Endothelial cell of umbilical vein (primary cell): ENCODE results near the gene SMARCD2. TPM values are rescaled to one million over a fixed set of nuclear protein-coding genes. Genes with fewer than 3 reads are reported as not detected.

Source experiments
- BruUV-seq: library from RNA; stranded (reverse); fragments of 400-500 nt; replicated peaks from 2 replicates; lab custom pipeline; 2021; lab: Mats Ljungman, UMichigan
- CTCF ChIA-PET: fragments of 300-600, 350-600 bp; sonication (Branson Sonifier 250); formaldehyde crosslinking; loops from one replicate; lab custom pipeline; 2021; ENCODE audit warnings: antibody characterized with exemption, inconsistent platforms; lab: Charles Lee
- POLR2A ChIA-PET: fragments of 300-600, 350-600 bp; sonication (Branson Sonifier 250); formaldehyde crosslinking; loops from one replicate; lab custom pipeline; 2021; ENCODE audit warnings: antibody characterized with exemption, inconsistent platforms; lab: Charles Lee
- DNase-seq: peaks from one replicate; pipeline ENCODE4 v3.0.0-alpha.2; 2011; ENCODE audit warnings: low read depth, low spot score
- FAIRE-seq: peaks from 2 replicates; lab custom pipeline; 2011; peaks lifted over from hg19 to GRCh38; lab: Jason Lieb, UNC
- H2AFZ ChIP-seq: 2 replicates; pipeline ENCODE4 v1.6.0; 2012; ENCODE audit warnings: low read depth, low read length, control low read depth, inconsistent platforms
- H3K27ac ChIP-seq: 2 replicates; pipeline ENCODE4 v1.5.1; 2011; ENCODE audit warnings: low read depth, mild to moderate bottlenecking, control low read depth, low read length, moderate library complexity; ENCODE audit not compliant: insufficient read depth
- H3K27me3 ChIP-seq, 2 experiments: 2 replicates each; pipeline versions ENCODE4 v1.6.0 to v1.6.1; 2011; ENCODE audit warnings: low read length in 2 of 2, mixed read lengths in 1 of 2; ENCODE audit not compliant: control insufficient read depth in 2 of 2, insufficient read depth in 2 of 2
- H3K36me3 ChIP-seq, 2 experiments: 2 replicates in 1 of 2; 3 replicates in 1 of 2; pipeline ENCODE4 v1.5.1; 2011; ENCODE audit warnings: low read length in 2 of 2, mild to moderate bottlenecking in 1 of 2, moderate library complexity in 1 of 2; ENCODE audit not compliant: control insufficient read depth in 2 of 2, insufficient read depth in 2 of 2; ENCODE audit errors: extremely low read depth in 1 of 2
- H3K4me1 ChIP-seq: 3 replicates; pipeline ENCODE4 v1.5.1; 2011; ENCODE audit warnings: mild to moderate bottlenecking, low read length; ENCODE audit not compliant: control insufficient read depth, insufficient read depth; ENCODE audit errors: extremely low read depth
- H3K4me2 ChIP-seq: 2 replicates; pipeline ENCODE4 v1.6.1; 2011; ENCODE audit warnings: low read length, control low read depth, mixed read lengths; ENCODE audit not compliant: insufficient read depth
- H3K4me3 ChIP-seq, 3 experiments: fragments of 200-600 bp in 1 of 3; sonication (generic), shearing (Covaris generic) in 1 of 3; replicated peaks in 1 of 3; 2 replicates each; pipeline ENCODE4 v1.5.1; 2011 to 2016; ENCODE audit warnings: control low read depth in 3 of 3, low read length in 3 of 3, mild to moderate bottlenecking in 2 of 3, inconsistent platforms in 1 of 3, low read depth in 1 of 3, moderate library complexity in 1 of 3; ENCODE audit not compliant: insufficient read depth in 1 of 3
- H3K79me2 ChIP-seq: 2 replicates; pipeline ENCODE4 v1.6.0; 2012; ENCODE audit warnings: low read length, inconsistent platforms; ENCODE audit not compliant: control insufficient read depth, insufficient read depth
- H3K9ac ChIP-seq: replicated peaks from 2 replicates; pipeline ENCODE3; 2011; ENCODE audit warnings: low read length, control low read depth; ENCODE audit not compliant: insufficient read depth; ENCODE audit errors: extremely low read depth
- H3K9me1 ChIP-seq: replicated peaks from 3 replicates; pipeline ENCODE4 v1.6.0; 2011; ENCODE audit warnings: mild to moderate bottlenecking, low read length; ENCODE audit not compliant: control insufficient read depth, insufficient read depth; ENCODE audit errors: extremely low read depth
- H3K9me3 ChIP-seq: replicated peaks from 2 replicates; pipeline ENCODE4 v1.5.1; 2012; ENCODE audit warnings: low read length, inconsistent platforms; ENCODE audit not compliant: control insufficient read depth, insufficient read depth
- H4K20me1 ChIP-seq: replicated peaks from 2 replicates; pipeline ENCODE3; 2011; ENCODE audit warnings: mild to moderate bottlenecking, low read length; ENCODE audit not compliant: control insufficient read depth, insufficient read depth; ENCODE audit errors: extremely low read depth
- EZH2 ChIP-seq: IDR thresholded peaks from 2 replicates; pipeline ENCODE4 v1.6.1; 2012; ENCODE audit warnings: borderline replicate concordance, low read depth, mild to moderate bottlenecking, moderate library complexity, low read length, inconsistent platforms; ENCODE audit not compliant: severe bottlenecking
- FOS ChIP-seq: IDR thresholded peaks from 2 replicates; pipeline ENCODE4 v1.6.1; 2011; ENCODE audit warnings: mild to moderate bottlenecking, low read length, moderate library complexity, borderline replicate concordance; ENCODE audit not compliant: insufficient read depth
- GATA2 ChIP-seq: IDR thresholded peaks from 2 replicates; pipeline ENCODE4 v1.7.0; 2011; ENCODE audit warnings: low read depth, mild to moderate bottlenecking, moderate library complexity, mixed read lengths, low read length; ENCODE audit not compliant: insufficient read length, insufficient read depth
- JUN ChIP-seq: IDR thresholded peaks from 2 replicates; pipeline ENCODE4 v1.6.1; 2011; ENCODE audit warnings: borderline replicate concordance, low read depth; ENCODE audit not compliant: insufficient read length, insufficient read depth
- MYC ChIP-seq: IDR thresholded peaks from one replicate; pipeline ENCODE4 v1.6.1; 2011; ENCODE audit warnings: mild to moderate bottlenecking, low read depth, low read length
- POLR2A ChIP-seq: IDR thresholded peaks from 2 replicates; pipeline ENCODE4 v1.6.1; 2012; ENCODE audit warnings: low read depth, mild to moderate bottlenecking, control low read depth, low read length
- POLR2AphosphoS5 ChIP-seq: IDR thresholded peaks from 2 replicates; pipeline ENCODE4 v1.6.1; 2012; ENCODE audit warnings: low read depth, mild to moderate bottlenecking, control low read depth, low read length, moderate library complexity; ENCODE audit not compliant: insufficient read depth
- dilution Hi-C: fragments of 300-500 bp; cut with MboI; formaldehyde crosslinking; loops from one replicate; pipeline ENCODE4 v1.15.0; 2019; ENCODE audit warnings: low sequenced_read_pairs; ENCODE audit not compliant: extremely low pct_ligation_motif_present
- intact Hi-C: fragments of 100-400 bp; cut with micrococcal nuclease; formaldehyde crosslinking; loops from one replicate; pipeline ENCODE4 v1.10.0; 2022
- polyA plus RNA-seq, 4 experiments: library from polyadenylated mRNA; depleted of rRNA in 3 of 4; stranded (reverse) in 3 of 4; unstranded in 1 of 4; fragments of >200 nt; gene quantifications; 2 replicates each; pipeline versions ENCODE4 v1.2.1 to v1.2.3, GENCODE V29; 2011 to 2012; ENCODE audit warnings: missing spikeins in 1 of 4
- total RNA-seq: library from RNA; stranded (reverse); gene quantifications from 2 replicates; pipeline ENCODE4 v1.2.3, GENCODE V29; 2021
- TF ChIP-seq, protein P1 (sequence below), 2 donors: IDR thresholded peaks; 1 replicate in 1 of 2; 2 replicates in 1 of 2; pipeline ENCODE4 v1.5.1; 2011; ENCODE audit warnings: low read length in 2 of 2, mild to moderate bottlenecking in 2 of 2, moderate library complexity in 2 of 2, control low read depth in 1 of 2, inconsistent platforms in 1 of 2, low read depth in 1 of 2; ENCODE audit not compliant: insufficient read depth in 1 of 2; ENCODE audit errors: extremely low read depth in 1 of 2
- TF ChIP-seq, protein P2 (sequence below): IDR thresholded peaks from 2 replicates; pipeline ENCODE4 v1.6.1; 2011; ENCODE audit not compliant: insufficient read depth, insufficient read length

The SMARCD2 gene
- total and polyA plus RNA-seq, 2 donors (not counting 3 experiments of a cell fraction or from before 2014, with no cell fraction given) = 51.2 to 55.7 TPM

DNA sequence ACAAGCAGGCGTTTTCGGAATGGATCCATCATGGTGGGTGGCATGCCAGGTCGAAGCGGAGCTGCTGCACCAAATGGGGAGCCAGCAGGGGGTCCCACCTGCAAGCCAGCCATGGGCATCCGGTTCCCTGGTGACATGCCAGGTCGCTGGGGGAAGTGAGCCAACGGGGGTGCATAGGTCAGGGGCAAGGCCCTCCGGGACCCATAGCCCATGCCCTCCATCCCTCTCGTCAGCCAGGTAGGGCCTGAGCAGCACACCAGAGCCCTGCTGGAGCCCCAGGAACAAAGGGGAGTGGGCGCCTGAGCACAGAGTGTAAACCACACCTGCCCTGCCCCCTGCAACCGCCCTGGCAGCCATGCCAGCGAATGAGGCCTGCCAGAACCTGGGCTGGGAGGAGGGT lies 5.0 kb downstream of the SMARCD2 start:
- H3K27me3 ChIP-seq = no peaks in the 10 kb centered on the region
- dilution Hi-C loops = no loop called here
- TF ChIP-seq FOS (no peak), POLR2A (no peak), POLR2AphosphoS5 (no peak), EZH2 (no peak), GATA2 (no peak), JUN (no peak), MYC (no peak)
- TF ChIP-seq, protein P1, sequence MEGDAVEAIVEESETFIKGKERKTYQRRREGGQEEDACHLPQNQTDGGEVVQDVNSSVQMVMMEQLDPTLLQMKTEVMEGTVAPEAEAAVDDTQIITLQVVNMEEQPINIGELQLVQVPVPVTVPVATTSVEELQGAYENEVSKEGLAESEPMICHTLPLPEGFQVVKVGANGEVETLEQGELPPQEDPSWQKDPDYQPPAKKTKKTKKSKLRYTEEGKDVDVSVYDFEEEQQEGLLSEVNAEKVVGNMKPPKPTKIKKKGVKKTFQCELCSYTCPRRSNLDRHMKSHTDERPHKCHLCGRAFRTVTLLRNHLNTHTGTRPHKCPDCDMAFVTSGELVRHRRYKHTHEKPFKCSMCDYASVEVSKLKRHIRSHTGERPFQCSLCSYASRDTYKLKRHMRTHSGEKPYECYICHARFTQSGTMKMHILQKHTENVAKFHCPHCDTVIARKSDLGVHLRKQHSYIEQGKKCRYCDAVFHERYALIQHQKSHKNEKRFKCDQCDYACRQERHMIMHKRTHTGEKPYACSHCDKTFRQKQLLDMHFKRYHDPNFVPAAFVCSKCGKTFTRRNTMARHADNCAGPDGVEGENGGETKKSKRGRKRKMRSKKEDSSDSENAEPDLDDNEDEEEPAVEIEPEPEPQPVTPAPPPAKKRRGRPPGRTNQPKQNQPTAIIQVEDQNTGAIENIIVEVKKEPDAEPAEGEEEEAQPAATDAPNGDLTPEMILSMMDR (IDR thresholded peaks at IDR 0.05; ENCODE audit: extremely low read depth in 1 of 2, insufficient read depth in 1 of 2, low read depth in 1 of 2, low read length in 2 of 2) = no peak
- TF ChIP-seq, protein P2, sequence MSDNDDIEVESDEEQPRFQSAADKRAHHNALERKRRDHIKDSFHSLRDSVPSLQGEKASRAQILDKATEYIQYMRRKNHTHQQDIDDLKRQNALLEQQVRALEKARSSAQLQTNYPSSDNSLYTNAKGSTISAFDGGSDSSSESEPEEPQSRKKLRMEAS = no peak
- no peak overlapping the region for H3K4me3 ChIP-seq
- peaks cover 43% of the 10 kb centered on the region for H3K79me2 ChIP-seq
- FAIRE-seq (no peak), DNase-seq (no peak)
- H3K9me3 ChIP-seq = no peaks in the 10 kb centered on the region
- intact Hi-C loops = no loop called here
- no peaks in the 10 kb centered on the region for H4K20me1 ChIP-seq
- H3K36me3 ChIP-seq = peaks cover 6 to 23% of the 10 kb centered on the region in 2 experiments
- no TSS peak for BruUV-seq
- no peak overlapping the region for H3K4me2 ChIP-seq
- H3K9ac ChIP-seq = no peak overlapping the region
- H3K4me1 ChIP-seq = peaks cover 16% of the 10 kb centered on the region
- no peak overlapping the region for H2AFZ ChIP-seq
- H3K27ac ChIP-seq = no peak overlapping the region
- no peaks in the 10 kb centered on the region for H3K9me1 ChIP-seq
- ChIA-PET POLR2A (no interaction called here), CTCF (interaction anchor here (1.5 kb wide), 1 partner anchor 11 kb away, joined by 5 read pairs; no protein-coding TSS in a partner anchor)
